Measurements from ENCODE around the gene LMLN.
"Not testable (repeated sequence)": the region's sequence is repeated elsewhere in the genome, so short reads cannot be mapped to it uniquely, and the experiment has no call there.

Gene LMLN, protein sequence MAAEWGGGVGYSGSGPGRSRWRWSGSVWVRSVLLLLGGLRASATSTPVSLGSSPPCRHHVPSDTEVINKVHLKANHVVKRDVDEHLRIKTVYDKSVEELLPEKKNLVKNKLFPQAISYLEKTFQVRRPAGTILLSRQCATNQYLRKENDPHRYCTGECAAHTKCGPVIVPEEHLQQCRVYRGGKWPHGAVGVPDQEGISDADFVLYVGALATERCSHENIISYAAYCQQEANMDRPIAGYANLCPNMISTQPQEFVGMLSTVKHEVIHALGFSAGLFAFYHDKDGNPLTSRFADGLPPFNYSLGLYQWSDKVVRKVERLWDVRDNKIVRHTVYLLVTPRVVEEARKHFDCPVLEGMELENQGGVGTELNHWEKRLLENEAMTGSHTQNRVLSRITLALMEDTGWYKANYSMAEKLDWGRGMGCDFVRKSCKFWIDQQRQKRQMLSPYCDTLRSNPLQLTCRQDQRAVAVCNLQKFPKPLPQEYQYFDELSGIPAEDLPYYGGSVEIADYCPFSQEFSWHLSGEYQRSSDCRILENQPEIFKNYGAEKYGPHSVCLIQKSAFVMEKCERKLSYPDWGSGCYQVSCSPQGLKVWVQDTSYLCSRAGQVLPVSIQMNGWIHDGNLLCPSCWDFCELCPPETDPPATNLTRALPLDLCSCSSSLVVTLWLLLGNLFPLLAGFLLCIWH

DNA sequence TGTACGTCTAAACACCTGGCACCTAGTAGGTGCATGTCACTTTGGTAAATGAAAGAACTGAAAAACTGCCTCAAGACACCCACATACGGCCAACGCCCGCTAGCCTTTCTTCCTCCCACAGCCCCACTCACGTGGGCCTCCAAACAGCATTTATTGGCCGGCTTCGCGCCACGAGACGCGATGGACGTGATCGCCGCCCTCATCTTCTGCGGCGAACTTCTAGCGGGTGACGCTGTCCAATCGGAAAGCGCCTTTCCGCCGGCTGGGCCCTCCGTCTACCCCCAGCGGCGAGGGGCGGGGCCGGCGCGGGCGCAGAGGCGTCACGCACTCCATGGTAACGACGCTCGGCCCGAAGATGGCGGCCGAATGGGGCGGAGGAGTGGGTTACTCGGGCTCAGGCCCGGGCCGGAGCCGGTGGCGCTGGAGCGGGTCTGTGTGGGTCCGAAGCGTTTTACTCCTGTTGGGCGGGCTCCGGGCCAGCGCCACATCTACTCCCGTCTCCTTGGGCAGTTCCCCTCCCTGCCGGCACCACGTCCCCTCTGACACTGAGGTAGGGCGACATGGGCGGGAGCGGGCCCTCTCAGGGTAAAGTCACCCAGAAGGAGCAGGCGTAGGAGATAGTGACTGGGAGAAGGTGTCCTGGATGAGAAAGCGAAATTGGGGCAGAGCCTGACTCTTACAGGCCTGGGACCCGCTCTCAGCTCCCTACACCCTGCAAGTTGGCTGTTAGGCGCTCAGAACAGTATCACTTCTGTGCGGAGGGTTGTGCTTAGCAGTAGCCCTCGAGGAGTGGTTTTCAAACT is at the start of gene LMLN:
TSS of gene LMLN (plus strand) at position 327 of the 803 bp plus-strand sequence. CDS start at position 356, 29 bp downstream.
- peak; percentile 97 for DNase-seq

DNA sequence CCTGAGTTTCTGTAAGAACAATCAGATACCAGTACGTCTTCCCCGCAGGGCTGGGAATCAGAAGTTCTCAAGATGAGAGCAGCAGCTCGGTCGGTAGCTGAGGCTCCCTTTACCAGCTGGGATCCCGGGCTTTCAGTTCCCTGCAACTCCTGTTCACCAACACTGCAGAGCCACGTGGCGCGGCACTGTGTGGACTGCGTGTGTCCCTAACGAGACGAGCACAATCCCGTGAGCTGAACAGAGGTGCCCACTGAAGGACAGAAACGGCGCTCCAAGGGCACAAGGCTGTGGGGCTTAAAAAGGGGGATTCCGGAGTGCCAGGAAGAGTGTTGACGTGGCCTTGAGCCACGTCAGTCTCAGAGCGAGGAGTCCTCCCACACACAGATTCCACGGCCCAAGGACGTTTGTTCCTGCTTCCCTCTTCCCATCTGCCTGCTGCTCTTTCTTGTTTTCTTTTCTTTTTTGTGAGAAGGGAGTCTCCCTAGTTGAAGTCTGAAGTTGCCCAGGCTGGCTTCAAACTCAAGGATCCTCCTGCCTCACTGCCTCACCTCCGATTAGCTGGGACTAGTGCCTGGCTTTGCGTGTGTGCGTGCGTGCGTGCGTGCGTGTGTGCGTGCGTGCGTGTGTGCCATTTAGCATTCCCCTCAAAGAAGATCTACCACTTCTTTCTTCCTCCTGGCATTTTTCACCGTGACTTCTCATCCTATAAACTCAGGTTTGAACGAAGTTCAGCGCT is 47.1 kb upstream of the LMLN start:
- peak; percentile 28 for DNase-seq

DNA sequence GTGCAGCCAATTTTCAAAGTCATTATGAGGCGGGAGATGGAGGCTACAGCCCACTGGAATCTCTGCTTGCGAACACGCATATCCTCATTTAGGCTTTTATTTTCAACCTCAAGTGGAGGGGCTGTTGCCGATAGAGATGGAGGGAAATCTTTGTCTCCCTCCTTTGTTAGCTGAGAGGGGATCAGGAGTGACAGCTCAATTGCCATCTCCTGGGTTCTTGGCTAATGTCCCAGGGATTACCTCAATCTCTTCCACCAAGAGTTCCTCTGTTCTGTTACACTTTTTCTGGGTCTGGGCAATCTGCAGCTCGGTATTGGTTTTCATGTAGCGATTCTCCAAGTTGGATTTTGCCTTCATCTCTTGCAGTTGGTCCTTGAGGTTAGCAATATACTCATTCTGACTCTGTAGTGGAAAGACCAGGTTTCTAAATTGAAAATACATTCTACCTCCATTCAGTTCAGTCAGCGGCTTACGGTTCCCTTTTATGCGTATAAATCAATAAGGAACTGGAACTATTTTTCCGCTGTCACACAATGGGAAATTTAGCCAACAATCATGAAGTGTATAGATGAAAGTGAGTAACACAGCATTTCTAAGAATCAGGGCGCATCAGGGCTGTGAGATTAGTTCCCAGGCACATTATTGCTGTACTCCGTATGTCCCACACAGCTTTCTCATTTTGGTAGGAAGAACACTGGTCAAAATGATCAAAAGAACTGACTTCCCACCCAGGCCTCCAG is 46.2 kb upstream of the LMLN start:
- peak; percentile 16 for DNase-seq

DNA sequence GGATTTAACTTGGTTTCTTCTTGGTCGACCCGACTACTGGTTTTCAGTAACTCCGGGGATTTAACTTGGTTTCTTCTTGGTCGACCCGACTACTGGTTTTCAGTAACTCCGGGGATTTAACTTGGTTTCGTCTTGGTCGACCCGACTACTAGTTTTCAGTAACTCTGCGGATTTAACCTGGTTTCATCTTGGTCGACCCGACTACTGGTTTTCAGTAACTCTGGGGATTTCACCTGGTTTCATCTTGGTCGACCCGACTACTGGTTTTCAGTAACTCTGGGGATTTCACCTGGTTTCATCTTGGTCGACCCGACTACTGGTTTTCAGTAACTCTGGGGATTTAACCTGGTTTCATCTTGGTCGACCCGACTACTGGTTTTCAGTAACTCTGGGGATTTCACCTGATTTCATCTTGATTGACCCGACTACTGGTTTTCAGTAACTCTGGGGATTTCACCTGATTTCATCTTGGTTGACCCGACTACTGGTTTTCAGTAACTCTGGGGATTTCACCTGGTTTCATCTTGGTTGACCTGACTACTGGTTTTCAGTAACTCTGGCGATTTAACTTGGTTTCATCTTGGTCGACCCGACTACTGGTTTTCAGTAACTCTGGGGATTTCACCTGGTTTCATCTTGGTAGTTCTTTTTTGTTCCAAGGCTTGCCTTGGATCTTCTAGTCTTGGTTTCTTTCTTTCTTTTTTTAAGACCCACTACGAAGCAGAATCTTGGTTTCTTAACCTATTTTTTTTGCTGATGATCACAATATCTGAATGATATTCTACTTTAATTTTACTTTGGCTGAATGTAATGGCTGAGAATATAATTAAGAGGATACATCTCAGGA is 38.4 kb upstream of the LMLN start:
- peak; percentile 51 for DNase-seq

DNA sequence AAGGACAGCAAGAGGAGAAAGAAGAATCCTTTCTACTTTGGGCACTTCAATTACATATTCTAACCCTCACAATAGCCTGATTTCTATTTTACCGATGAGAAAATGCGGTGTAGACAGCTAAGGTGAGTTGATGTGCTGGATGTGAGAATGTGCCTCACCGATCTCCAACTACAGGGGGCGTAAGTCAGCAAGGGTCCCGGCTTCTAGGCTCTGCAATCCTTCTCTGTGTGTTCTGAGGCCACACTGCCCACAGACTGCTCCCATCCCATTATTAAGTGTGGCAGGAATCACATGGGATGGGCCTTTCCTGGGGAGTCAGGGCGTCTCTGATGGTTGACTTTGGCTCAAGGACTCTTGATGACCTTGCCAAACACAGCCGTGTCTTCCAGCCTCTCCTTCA is 33.6 kb upstream of the LMLN start:
- DNase-seq, result no peak

DNA sequence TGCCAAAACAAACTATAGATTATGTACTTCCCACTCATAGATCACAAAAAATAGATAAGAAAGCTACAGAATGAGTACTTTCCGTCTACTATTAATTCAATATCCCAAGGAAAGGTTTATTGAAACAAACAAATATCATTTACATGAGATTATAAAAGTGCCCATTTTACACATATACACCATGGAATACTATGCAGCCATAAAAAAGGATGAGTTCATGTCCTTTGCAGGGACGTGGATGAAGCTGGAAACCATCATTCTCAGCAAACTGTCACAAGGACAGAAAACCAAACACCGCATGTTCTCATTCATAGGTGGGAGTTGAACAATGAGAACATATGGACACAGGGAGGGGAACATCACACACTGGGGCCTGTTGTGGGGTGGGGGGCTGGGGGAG is 32.4 kb upstream of the LMLN start:
- not testable (repeated sequence) for DNase-seq

DNA sequence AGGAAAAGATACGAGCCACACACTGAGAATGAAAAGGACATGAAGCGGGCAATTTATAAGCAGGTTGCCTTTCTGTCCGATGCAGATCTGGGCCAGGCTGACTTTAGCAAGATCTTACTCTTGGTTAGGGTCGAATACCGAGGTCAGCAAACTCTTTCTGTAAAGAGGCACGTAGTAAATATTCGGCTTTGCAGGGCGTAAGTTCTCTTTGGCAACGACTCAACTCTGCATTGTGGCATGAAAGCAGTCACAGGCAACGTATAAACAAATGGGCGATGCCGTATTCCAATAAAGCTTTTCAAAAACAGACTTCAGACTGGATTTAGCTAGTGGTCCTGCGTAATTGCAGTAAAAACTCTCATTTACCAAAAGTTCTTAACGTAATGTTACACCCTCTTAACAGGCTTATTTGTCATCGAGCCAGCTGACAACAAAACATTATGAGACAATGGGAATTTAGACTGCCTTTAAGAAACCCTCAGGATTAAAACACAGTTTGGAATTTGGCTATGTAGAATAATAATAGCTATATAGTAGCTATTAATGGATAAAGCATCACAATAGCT is 23.1 kb upstream of the LMLN start:
- DNase-seq, result no peak

DNA sequence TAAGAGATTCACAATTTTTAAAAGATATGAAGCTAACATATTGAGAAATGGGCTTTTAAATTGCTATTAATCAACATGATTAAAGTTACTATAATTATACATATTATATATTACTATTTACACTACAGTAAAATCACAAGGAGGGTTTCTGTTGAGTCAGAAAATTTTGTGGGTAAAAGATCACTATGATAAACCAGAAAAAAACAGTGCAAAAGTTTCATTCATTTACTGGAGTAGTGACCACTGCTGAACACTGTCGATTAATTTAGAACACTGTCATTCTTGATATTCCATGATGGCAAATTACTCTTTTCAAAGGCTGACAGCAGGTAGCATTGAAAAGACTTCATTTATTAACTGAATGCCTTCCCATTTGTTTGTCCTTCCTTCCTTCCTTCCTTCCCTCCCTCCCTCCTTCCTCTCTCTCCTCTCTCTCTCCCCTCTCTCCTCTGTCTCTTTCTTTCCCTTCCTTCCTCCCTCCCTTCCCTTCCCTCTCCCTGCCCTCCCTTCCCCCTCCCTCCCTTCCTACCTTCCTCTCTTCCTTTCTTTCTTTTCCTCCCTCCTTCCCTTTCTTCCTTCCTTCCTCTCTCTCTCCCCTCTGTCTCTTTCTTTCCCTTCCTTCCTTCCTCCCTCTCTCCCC is 19.2 kb upstream of the LMLN start:
- no peak for DNase-seq

DNA sequence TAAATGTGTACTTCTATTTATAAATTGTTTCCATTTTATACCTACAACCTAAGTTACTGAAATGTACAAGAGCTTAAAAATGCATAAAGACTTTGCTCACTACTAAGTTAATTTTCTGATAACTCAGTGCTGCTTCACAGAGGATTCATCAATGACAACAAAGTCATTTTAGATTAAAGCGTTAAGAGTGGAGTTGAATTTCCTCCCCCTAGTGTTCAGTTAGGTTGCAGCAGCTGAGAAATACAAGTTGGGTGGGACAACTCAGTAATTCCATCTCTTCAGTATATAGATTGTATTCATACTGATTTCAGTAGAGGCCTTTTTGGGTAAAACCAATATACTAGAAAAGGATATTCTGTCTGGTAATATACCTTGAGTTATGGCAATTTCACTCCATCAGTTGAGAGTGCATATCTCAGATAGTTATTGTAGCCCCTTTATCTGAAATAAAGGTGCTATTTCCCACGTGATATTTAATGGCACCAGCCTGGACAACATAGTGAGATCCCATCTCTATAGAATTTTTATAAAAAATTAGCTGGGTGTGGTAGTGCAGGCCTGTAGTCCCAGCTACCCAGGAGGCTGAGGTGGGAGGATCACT is 17.0 kb upstream of the LMLN start:
- DNase-seq, result peak; percentile 70

DNA sequence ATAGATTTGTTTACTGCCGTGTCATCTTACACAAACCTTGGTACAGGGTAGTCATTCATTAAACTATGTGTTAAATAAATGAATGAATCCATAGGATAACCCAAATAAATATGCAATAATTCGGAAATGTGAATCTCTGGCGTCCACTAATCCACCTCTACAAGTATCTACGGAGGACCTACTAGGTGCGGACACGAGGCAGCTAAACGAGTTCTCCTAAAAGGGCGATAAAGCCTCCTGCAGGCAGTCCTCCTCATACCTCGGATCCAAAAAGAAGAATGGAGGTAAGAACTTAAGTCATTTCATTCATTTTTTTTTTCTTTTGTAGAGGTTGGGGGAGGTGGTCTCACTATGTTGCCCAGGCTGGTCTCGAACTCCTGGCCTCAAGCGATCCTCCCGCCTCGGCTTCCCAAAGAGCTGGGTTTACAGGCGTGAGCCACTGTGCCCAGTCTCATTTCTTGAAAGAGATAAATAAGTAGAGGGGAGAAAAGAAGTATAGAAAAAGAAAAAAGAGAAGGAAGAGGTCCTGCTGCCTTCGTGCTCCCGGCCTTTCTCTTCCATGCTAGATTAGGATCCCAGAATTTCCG is 10.7 kb upstream of the LMLN start:
- DNase-seq, result peak; percentile 14

DNA sequence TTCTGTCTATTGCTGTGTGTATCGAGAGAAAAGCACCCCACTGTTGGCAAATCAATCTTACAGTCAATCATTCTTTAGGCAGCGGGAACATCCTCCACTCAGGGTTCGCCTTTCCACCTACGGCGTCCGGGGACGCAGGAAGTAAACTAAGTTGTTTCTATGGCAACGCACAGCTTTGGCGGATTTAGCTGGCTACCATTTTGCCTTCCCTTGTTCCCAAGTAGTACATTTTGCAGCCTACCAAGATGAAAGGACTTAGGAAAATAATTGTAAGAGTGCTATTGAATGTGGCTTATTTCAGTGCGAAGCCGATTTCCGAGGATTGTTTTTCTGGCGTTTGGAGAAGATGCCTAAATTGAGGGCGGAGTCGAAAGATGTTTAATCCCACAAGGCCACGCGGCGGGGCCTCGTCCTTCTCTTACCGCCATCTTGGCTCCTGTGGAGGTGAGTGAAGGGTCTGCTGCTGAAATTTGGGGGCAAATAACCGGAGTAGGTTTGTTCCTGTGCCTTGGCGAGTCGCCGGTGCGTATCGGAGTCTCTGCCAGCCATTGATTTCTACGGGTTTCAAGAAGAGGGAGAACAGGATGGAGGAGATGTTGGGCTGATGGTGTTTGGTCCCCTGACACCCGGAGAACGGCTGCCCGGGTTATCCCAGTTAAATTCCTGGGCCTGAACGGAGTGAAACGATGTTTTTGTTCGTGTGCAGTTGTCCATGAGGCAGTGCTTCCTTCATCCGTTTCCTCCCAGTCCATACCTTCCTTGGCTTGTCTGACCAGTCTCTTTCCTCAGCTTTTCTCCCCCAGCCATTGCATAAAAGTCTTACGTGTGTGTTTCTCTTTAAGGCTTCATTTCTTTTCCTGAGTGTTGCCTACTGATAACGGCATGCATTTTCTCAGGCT is 10.0 kb upstream of the LMLN start, which contains the start of gene RPL35A:
TSS of gene RPL35A (plus strand) at position 413 of the 899 bp plus-strand sequence. CDS start 778 bp downstream, outside the sequence.
- peak; percentile 90 for DNase-seq

DNA sequence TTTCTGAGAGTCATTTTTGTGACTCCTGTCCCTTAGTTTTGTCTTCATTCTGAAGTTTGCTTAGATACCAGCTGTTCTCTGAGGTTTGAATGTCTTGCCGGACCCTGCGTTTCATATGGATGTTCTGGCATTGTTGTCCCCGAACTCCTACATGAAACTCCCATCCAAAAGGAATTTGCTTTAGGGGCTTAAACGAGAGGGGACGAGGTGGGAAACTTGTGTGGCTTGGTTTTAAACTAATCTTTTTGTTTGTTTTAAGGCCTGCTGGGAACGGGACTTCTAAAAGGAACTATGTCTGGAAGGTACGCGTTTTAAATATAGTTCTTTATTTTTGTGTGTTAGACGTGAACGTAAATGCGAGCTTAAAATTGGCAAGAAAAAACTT is 9.3 kb upstream of the LMLN start:
- DNase-seq, result no peak

DNA sequence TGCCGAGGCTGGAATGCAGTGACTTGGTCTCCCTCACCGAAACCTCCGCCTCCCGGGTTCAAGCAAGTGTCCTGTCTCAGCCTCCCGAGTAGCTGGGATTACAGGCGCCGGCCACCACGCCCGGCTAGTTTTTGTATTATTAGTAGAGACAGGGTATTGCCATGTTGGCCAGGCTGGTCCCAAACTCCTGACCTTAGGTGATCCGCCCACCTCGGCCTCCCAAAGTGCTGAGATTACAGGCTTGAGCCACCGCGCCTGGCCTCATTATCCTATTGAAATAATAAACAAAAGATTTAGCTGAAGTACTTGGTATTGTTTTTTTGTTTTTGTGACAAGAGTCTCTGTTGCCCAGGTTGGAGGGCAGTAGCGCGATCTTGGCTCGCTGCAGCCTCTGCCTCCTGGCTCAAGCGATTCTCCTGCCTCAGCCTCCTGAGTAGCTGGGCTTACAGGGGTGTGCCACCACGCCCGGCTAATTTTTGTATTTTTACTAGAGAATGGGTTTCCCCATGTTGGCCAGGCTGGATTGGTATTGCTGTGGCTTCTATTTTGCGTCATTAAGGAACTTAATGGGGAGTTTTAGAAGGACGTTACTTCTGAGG is 8.5 kb upstream of the LMLN start:
- DNase-seq, result peak; percentile 15

DNA sequence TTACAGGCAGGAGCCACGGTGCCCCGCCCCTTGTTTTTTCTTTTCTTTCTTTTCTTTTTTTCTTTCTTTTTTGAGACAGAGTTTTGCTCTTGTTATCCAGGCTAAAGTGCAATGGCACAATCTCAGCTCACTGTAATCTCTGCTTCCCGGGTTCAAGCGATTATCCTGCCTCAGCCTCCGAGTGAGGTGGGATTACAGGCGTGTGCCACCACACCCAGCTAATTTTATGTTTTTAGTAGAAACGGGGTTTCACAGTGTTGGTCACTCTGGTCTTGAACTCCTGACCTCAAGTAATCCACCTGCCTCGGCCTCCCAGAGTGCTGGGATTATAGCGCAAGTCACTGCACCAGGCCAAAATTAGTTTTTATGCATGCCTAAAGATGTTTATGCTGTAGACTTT is 7.6 kb upstream of the LMLN start:
- DNase-seq, result no peak

DNA sequence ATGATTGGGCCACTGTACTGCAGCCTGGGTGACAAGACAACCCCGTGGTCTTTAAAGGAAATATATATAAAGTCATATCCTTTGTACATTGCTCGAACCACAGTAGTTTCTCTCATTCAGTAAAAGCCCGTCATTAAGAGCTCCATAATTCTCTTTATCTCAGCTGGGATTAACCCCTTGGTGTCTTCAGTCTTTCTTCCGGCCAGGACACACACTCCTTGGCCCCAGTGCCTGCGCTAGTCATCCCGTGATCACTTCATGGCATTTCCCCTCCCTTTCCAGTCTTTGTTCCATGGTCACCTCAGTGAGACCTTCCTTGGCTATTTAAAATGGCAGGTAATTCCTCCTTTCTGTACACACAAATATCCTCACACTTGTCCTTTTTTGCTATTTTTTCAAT is 6.7 kb upstream of the LMLN start:
- no peak for DNase-seq

DNA sequence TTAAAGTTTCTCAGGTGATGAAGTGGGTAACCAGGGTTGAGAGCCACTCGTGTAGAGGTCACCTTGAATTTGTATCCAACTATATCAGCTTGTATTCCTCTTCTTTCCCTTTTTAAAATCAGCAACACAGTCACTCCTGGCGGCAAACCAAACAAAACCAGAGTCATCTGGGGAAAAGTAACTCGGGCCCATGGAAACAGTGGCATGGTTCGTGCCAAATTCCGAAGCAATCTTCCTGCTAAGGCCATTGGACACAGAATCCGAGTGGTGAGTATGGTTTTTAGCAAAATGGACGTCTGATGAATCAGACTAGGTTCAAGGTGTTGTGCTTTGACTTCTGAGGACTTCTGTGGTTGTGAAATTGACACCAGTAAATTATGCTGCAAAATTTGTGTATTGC is 6.1 kb upstream of the LMLN start:
- DNase-seq, result no peak

DNA sequence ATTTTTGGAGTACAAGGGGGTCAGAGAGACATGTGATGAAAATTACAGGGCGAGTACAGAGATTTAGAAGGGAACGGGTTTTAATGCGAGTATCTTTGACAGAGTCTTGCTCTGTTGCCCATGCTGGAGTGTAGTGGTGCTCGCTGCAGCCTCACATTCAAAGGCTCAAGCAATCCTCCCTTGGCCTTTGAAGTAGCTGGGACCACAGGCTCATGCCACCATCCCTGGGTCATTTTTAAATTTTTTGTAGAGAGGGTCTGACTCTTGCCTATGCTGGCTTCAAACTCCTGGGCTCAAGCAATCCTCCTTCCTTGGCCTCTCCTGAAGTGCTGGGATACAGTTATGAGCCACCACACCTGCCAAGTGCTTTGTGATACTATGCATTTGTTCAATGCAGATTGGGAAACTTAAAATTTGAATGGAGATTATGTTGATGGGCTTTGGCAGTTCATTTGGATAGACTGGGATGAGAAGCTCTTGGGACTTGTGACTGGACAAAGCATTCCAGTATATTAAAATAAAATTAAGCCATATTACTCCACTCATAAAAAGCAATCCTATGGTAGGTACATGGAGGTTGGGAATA is 4.0 kb upstream of the LMLN start:
- no peak for DNase-seq

Data from activated CD4-positive, alpha-beta T cell treated with anti-CD3 and anti-CD28 coated beads, Interleukin-2, Interleukin-6, amounts not matched to agents 100 ng/mL and 50 ng/mL, durations not matched to agents 16 hours and 8 hours (primary cell).